Stimulated activated CD8-positive, alpha-beta memory T cell treated with anti-CD3 and anti-CD28 coated beads, Interleukin-12 subunit alpha, Interleukin-12 subunit beta, amount 100 ng/mL, for 4 hours (primary cell): ENCODE results near the gene CD46.
"Not testable (repeated sequence)": the region's sequence is repeated elsewhere in the genome, so short reads cannot be mapped to it uniquely, and the experiment has no call there.

ENCODE experiments used
- DNase-seq: peaks from one replicate; pipeline ENCODE4 v3.0.0-alpha.2; 2020; ENCODE audit warnings: low read depth

Gene CD46

GRCh38 chr1:207751790-207752455, at the start of gene CD46:
Gene CD46 (plus strand): TSS chr1:207752054. CDS start chr1:207752213, 159 bp downstream.
- peak; percentile 89 for DNase-seq

DNA sequence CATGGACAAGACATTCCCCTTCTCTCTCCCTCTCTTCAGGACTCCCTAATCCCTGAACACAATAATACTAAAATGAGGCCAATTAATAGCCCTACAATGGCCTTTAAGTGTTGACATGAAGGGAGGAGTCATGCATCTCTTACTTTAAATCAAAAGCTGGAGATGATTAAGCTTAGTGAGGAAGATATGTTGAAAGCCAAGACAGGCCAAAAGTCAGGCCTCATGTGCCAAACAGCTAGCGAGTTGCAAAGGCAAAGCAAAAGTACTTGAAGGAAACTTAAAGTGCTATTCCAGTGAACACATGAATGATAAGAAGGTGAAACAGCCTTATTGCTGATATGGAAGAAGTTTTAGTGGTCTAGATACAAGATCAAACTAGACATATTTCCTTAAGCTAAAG, 49.5 kb upstream of the CD46 start:
- no peak for DNase-seq

DNA sequence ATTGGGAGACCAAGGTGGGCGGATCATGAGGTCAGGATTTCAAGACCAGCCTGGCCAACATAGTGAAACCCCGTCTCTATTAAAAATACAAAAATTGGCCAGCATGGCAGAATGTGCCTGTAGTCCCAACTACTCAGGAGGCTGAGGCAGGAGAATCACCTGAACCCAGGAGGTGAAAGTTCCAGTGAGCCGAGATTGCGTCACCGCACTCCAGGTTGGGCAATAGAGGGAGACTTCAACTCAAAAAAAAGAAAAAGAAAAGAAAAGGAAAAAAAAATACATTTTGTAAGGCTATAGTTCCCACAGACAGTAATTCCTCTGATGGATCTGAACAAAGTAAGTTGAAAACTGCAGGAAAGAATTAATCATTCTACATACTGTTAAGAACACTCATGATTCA, 48.1 kb upstream of the CD46 start:
- no peak for DNase-seq

DNA sequence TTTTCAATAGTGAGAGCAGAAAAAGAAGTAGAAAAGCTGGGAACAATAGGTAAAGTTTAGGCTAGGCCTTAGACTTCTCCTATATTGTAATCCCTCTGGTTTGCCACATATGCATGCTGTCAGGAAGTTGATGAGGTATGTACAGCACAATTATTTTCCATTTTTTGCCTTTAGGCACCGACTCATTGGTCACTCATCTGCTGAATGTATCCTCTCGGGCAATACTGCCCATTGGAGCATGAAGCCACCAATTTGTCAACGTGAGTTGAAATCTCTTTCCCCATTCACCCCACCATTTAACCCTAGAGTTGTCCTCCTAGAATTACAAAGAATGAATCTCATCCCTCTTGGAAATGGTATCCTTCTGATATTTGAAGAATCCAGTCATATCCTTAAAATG, 43.9 kb upstream of the CD46 start:
- not testable (repeated sequence) for DNase-seq

DNA sequence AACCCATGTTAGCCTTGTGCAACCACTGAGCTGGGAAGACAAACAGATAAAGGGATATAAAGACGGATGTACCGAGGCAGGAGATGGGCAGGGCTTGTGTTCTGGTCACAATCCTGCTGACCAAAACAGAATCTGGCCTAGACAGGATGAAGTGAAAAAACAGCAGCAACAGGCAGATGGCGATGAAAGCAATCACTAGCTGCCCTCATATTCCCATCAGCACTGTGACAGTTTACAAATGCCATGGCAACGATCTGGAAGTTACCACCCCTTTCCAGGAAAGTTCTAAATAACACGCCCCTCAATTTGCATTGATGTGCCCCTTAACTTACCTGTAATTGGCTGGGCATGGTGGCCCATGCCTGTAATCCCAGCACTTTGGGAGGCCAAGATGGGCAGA, 40.6 kb upstream of the CD46 start:
- no peak for DNase-seq

- DNase-seq, result not testable (repeated sequence)
These were observed 39.2 kb upstream of the CD46 start for GRCh38 chr1:207712701-207713100.

GRCh38 chr1:207713529-207713928, 38.3 kb upstream of the CD46 start:
- no peak for DNase-seq

DNA sequence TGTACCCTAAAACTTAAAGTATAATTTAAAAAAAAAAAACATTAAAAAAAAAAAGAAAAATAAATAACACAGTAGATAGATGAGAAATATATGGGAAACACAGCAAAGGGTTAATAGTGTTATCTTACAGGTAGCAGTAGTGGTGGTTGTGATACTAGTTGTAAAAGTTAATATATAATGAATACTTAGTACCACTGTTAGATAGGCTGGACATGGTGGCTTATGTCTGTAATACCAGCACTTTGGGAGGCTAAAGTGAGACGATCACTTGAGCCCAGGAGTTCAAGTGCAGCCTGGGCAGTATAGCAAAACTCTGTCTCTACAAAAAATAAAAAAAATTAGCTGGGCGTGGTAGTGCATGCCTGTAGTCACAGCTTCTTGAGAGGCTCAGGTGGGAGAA, 32.6 kb upstream of the CD46 start:
- DNase-seq, result no peak

DNA sequence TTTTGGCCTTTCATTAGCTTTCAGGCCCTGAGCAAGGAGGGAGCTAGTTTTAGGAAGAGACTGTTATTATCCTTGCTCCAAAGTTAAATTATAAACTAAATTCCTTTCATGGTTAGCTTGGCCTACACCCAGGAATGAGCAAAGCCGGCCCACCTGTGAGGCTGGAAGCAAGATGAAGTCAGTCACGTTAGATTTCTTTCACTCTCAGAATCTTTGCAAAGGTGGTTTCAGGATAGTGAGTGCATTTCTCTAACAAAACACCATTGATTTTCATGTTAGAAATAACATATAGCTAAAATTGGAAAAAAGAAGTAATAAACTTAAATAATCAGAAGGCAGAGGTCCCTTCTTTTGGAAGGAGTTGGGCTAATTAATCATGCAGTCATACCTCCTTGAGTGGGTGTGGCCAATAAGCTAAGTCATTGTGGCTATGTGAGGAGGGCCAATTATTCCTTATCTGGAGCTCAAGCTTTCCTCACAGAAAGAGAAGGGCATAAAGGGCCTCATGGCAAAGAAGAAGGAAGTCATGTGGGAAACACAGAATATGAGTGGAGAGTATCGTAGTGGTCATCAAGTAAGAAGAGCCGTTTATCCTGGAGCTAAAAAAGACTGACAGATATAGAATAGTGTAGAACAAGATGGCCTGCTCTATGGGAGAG, 23.5 kb upstream of the CD46 start:
- DNase-seq, result not testable (repeated sequence)

- not testable (repeated sequence) for DNase-seq
These were observed 14.2 kb upstream of the CD46 start for GRCh38 chr1:207737503-207738157.

- DNase-seq, result not testable (repeated sequence)
These were observed 13.6 kb upstream of the CD46 start for GRCh38 chr1:207738158-207738659.

GRCh38 chr1:207740207-207740606, 11.6 kb upstream of the CD46 start:
- no peak for DNase-seq

DNA sequence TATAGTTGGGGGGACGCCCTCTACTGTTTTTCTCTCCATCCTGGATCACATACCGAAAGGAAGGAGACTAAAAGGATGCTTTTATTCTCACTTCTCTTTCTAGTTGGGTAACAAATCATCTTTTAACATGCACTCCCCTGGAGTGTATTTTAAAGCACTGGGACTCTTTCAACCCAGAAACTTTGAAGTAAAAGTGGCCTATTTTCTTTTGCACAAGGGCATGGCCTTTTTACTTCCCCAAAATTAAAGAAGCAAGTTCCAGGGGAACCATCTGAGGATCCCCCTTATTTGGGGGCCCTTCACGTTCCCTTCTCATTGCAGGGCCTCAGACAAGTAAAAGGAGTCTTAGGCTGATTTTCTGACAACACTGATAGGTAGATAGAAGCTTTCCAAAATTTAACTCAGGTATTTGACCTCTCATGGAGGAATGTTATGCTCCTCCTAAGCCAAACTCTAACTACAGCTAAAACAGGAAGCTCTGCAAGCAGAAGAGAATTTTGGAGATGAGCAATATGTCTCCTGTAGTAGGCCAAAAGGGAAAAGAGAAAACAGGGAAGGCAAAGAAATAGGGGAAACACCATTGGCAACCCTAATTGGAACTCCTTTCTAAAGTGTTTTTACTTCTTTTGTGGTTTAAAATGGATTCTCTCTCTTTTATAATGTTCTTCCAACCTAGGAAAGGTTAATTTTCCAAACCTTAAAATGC, 8.9 kb upstream of the CD46 start:
- DNase-seq, result no peak

GRCh38 chr1:207744000-207744534, 7.8 kb upstream of the CD46 start:
- DNase-seq, result no peak

DNA sequence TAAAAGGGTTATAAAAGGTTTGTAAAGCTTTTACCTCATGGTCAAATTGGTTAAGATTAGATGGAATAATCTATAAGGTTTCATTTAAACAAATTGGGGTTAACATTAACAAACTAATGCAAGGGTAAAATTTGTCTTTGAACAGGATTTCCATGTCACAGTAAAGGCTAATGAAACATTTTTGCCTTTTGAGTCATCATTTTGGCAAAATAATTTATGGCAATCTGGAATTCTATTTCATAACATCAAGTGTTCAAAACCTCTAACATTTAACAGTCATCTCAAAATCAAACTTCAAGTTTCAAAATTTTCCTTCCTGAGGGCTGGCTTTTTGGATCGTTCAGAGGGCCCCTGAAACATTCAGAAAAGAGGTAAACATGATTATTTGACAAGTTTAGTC, 6.6 kb upstream of the CD46 start:
- DNase-seq, result no peak

DNA sequence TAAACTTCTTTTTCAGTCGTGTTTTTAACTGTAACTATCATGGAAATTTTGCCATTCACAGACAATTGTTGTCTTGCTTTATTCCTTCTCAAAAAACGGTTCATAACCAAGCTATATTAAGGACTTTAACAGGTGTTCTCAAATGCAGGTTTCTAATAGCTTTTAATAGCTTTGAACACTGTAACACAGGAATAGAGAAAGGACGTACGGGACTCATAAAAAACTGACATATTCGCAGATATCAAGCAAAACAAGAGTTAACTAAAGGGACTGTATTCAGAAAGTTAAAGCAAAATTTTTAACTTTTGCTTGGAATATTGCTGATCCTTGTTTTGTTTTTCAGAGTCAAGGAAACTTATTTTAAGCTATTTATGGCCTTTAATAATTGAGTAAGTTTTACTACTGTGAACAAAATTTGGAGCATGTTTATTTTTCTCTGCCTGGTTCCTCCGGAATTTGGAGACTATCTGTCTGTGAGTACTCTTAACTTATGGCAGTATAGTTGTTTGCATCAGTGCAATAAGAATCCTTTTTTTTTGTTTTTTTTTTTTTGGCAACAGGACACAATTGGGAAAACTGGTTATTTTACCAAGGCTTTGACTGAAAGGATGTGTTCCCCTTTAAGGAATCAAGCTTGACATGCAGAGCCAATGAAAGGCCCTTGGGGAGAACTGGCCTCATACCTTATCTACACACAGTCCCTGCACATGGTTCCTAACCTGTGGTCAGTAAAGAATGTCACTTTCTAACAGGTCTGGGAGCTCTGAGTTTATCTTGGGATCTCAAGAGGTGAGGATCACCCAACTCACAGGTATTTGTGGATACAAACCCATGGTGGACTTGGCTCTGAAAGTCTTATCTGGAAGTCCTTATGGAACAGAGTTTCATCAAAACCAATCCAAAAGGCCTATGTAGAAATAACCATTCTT, 5.8 kb upstream of the CD46 start:
- no peak for DNase-seq

DNA sequence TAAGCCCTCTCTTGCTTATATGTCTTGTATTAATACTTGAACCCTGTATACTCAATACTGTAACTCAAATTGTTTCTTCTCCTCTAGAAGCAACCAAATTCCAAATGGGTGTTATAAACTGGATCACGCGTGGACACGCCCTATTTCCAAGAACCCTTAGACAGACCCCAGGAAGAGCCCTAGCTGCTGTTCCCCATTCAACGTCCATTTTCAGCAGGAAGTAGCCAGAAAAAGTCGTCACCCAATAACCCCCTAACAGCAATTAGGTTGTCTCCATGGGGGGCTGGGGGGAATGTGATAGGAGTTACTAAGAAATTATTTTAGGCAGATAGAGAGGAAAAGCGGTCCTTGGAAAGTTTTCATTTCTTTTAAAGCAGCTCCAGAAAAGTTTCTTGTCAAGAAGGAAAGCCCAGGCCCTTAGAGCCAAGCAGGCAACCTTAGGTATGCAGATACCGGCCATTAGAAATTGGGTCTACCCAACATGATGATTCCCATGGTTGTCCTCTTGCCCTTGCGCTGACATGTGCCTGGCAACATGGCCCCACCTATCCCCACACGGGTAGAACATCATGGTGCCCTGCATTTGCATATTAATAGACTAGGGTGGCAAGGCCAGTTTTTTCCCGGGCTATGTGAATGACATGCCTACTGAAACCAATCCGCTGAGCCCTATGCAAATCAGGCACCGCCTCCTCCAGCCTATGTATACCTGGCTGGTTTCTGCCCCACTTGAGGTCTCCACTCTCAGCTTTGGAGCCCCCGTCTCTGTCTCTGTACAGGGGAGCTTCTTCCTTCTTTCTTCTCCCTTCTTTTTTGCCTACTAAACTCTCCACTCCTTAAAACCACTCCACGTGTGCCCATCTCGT, 4.0 kb upstream of the CD46 start:
- no peak for DNase-seq

- DNase-seq, result no peak
These were observed 2.9 kb upstream of the CD46 start for GRCh38 chr1:207748737-207749528.

GRCh38 chr1:207750631-207751305, 1.1 kb upstream of the CD46 start:
- DNase-seq, result no peak
